Measurements from ENCODE around the gene FAM228B. TPM values are rescaled to one million over a fixed set of nuclear protein-coding genes. Genes with fewer than 3 reads are reported as not detected.

The FAM228B gene
- total RNA-seq, 2 experiments from 2014 or later = 3.8 to 9.6 TPM

DNA sequence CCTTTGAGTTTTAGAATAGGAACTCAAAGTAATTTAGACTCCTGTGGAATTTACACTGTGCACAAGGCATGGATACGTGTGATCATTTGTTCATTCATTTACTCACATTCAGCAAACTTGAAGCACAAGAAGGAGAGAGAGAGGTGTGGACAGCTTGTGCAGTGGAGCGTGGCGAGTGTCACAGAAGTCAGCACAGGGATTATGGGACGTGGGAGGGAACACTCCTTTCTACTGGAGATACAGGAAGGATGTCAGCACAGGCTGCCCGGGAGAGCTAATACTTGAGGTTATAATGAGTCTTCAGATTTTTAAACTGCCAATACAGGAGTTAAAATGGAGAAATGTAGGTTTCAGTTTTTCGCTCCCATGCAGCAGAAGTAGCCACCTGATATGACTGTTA lies 58.6 kb downstream of the FAM228B start:
- H2AFZ ChIP-seq (ENCODE audit: low read length) = no peak overlapping the region

DNA sequence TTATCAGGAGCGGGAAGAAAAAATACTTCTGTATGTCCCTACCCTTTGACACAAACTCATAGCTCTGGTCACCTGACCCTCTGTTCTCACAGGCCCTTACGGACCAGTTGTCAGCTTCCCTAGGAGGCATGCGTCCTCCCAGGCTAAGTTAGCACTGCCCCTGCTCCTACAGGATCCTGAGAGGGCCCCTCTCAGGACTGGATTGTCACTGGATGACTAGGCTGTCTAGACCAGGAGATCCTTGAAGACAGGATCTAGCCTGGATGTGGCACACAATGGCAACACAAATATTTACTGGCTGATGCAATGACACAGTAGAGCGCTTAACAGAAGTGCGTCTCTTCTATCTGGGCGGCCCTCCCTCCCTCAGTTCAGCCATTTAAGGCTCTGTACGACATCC lies 59.2 kb downstream of the FAM228B start:
- Histone ChIP-seq H2AFZ (ENCODE audit: low read length) (no peak overlapping the region), H3K79me2 (ENCODE audit: insufficient read depth, low read depth, low read length) (no peaks in the 10 kb centered on the region), H3K27ac (ENCODE audit: low read depth, low read length, poor library complexity, severe bottlenecking) (no peak overlapping the region), H3K36me3 (ENCODE audit: insufficient read depth, low read length) (no peaks in the 10 kb centered on the region), H3K4me1 (ENCODE audit: insufficient read depth, low read length, poor library complexity, severe bottlenecking) (no peaks in the 10 kb centered on the region), H3K4me2 (ENCODE audit: low read length) (no peak overlapping the region), H3K9me2 (ENCODE audit: insufficient read depth, low read length) (no peaks in the 10 kb centered on the region), H4K20me1 (ENCODE audit: insufficient read depth, low read length) (no peaks in the 10 kb centered on the region), H3K9me3 (ENCODE audit: low read length) (peaks cover 6% of the 10 kb centered on the region; the same call in 1 of the 2 replicates), H3K4me3 (ENCODE audit: low read depth, low read length, poor library complexity, severe bottlenecking) (no peak overlapping the region)
- no TSS peak for BruUV-seq (replicated peaks)
- ChIA-PET CTCF (ENCODE audit: unreplicated experiment) (no interaction called here), POLR2A (no interaction called here)
- intact Hi-C loops (cut with micrococcal nuclease; ENCODE audit: unreplicated experiment) = no loop called here
- no peak for DNase-seq (ENCODE audit: low spot score)
- no peak for TF ChIP-seq EZH2phosphoT487 (IDR thresholded peaks at IDR 0.05; ENCODE audit: borderline replicate concordance, low read depth, low read length)
- TF ChIP-seq, protein P1, sequence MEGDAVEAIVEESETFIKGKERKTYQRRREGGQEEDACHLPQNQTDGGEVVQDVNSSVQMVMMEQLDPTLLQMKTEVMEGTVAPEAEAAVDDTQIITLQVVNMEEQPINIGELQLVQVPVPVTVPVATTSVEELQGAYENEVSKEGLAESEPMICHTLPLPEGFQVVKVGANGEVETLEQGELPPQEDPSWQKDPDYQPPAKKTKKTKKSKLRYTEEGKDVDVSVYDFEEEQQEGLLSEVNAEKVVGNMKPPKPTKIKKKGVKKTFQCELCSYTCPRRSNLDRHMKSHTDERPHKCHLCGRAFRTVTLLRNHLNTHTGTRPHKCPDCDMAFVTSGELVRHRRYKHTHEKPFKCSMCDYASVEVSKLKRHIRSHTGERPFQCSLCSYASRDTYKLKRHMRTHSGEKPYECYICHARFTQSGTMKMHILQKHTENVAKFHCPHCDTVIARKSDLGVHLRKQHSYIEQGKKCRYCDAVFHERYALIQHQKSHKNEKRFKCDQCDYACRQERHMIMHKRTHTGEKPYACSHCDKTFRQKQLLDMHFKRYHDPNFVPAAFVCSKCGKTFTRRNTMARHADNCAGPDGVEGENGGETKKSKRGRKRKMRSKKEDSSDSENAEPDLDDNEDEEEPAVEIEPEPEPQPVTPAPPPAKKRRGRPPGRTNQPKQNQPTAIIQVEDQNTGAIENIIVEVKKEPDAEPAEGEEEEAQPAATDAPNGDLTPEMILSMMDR (conservative IDR thresholded peaks at IDR 0.05; ENCODE audit: low read length) = no peak

More for the DNA sequence above, 58.6 kb downstream of the FAM228B start:
- Histone ChIP-seq H3K27ac (ENCODE audit: low read depth, low read length, poor library complexity, severe bottlenecking) (no peak overlapping the region), H3K9me2 (ENCODE audit: insufficient read depth, low read length) (no peaks in the 10 kb centered on the region), H3K4me3 (ENCODE audit: low read depth, low read length, poor library complexity, severe bottlenecking) (no peak overlapping the region), H3K79me2 (ENCODE audit: insufficient read depth, low read depth, low read length) (no peaks in the 10 kb centered on the region), H3K4me1 (ENCODE audit: insufficient read depth, low read length, poor library complexity, severe bottlenecking) (no peaks in the 10 kb centered on the region), H3K36me3 (ENCODE audit: insufficient read depth, low read length) (no peaks in the 10 kb centered on the region), H4K20me1 (ENCODE audit: insufficient read depth, low read length) (no peaks in the 10 kb centered on the region), H3K4me2 (ENCODE audit: low read length) (no peak overlapping the region), H3K9me3 (ENCODE audit: low read length) (peaks cover 6% of the 10 kb centered on the region; the same call in 1 of the 2 replicates)
- CTCF ChIA-PET (ENCODE audit: unreplicated experiment) = no interaction called here
- no TSS peak for BruUV-seq (replicated peaks)
- POLR2A ChIA-PET = interaction anchor here (0.6 kb wide), 1 partner anchor 25 kb away, joined by 3 read pairs; no protein-coding TSS in a partner anchor
- intact Hi-C loops (cut with micrococcal nuclease; ENCODE audit: unreplicated experiment) = no loop called here
- TF ChIP-seq, protein P1 (conservative IDR thresholded peaks at IDR 0.05; ENCODE audit: low read length) = no peak
- TF ChIP-seq EZH2phosphoT487 (IDR thresholded peaks at IDR 0.05; ENCODE audit: borderline replicate concordance, low read depth, low read length) = no peak
- DNase-seq (ENCODE audit: low spot score) = no peak

DNA sequence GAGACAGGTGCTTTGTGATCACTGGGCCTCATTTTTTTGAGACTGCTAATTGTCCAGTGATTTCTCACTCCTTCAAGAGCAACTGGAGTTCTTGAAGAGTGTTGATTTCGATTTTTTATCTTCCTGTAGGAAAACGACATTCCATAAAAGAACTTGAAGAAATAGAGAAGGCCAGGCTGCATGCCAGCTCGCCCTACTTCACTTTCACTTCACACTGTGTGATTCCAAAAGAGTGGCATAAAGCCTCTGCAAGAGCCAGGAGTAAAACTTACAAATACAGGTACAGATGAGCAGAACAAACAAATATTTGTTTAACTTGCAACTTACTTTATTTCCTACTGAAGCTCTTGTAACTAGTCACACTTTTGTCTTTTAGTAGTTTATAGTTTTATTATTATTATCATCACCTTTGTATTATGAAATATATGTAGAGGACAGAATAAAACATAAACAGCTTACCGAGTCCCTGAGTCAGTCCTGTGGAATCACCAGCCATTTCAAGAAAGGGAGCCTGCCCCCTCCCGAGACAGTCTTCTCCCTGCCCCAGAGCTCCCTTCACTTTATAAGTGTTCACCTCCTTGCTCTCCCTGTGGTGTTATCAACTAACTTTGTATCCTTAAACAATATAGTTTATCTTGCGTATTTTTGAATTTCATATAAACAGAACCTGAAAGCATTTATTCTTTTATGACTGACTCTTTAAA lies 60.2 kb downstream of the FAM228B start:
- H3K4me2 ChIP-seq (ENCODE audit: low read length) = no peak overlapping the region
- H2AFZ ChIP-seq (ENCODE audit: low read length) = no peak overlapping the region
- no peaks in the 10 kb centered on the region for H4K20me1 ChIP-seq (ENCODE audit: insufficient read depth, low read length)
- DNase-seq (ENCODE audit: low spot score) = no peak
- BruUV-seq (replicated peaks) = no TSS peak
- H3K27ac ChIP-seq (ENCODE audit: low read depth, low read length, poor library complexity, severe bottlenecking) = no peak overlapping the region
- no peaks in the 10 kb centered on the region for H3K79me2 ChIP-seq (ENCODE audit: insufficient read depth, low read depth, low read length)
- ChIA-PET POLR2A (interaction anchor here (0.7 to 0.9 kb wide), 2 partner anchors 22 to 146 kb away, joined by 3 read pairs; no protein-coding TSS in a partner anchor), CTCF (ENCODE audit: unreplicated experiment) (no interaction called here)
- no peak for TF ChIP-seq EZH2phosphoT487 (IDR thresholded peaks at IDR 0.05; ENCODE audit: borderline replicate concordance, low read depth, low read length)
- TF ChIP-seq, protein P1 (conservative IDR thresholded peaks at IDR 0.05; ENCODE audit: low read length) = no peak
- no peaks in the 10 kb centered on the region for H3K9me2 ChIP-seq (ENCODE audit: insufficient read depth, low read length)
- intact Hi-C loops (cut with micrococcal nuclease; ENCODE audit: unreplicated experiment) = no loop called here
- no peaks in the 10 kb centered on the region for H3K4me1 ChIP-seq (ENCODE audit: insufficient read depth, low read length, poor library complexity, severe bottlenecking)
- no peaks in the 10 kb centered on the region for H3K36me3 ChIP-seq (ENCODE audit: insufficient read depth, low read length)
- peaks cover 6% of the 10 kb centered on the region; the same call in 1 of the 2 replicates for H3K9me3 ChIP-seq (ENCODE audit: low read length)
- H3K4me3 ChIP-seq (ENCODE audit: low read depth, low read length, poor library complexity, severe bottlenecking) = no peak overlapping the region

All from OCI-LY7 (cell line).